ENCODE data around the gene SPRY2.

Gene SPRY2

DNA sequence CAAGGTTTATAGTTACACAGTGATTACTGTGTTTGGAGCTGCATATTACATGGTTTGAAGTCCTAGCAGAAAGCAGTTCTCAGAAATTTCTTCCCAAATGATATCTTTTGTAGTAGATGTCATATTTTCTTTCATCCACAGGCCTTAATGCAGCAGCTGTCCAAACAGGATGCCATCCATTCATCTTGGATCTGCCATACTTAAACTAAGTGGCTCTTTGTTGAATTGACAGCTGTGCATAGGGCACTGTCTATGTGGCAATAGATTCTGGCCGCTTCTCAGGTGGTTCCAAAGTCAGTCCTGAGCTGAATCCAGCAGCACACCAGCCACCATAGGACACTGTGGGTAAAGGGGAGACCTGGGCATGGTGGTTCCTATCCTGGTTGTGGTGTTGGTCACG lies 41.6 kb upstream of the SPRY2 start:
- DNase-seq (ENCODE audit: low read depth, low spot score): no peak
- TF ChIP-seq, protein P1, sequence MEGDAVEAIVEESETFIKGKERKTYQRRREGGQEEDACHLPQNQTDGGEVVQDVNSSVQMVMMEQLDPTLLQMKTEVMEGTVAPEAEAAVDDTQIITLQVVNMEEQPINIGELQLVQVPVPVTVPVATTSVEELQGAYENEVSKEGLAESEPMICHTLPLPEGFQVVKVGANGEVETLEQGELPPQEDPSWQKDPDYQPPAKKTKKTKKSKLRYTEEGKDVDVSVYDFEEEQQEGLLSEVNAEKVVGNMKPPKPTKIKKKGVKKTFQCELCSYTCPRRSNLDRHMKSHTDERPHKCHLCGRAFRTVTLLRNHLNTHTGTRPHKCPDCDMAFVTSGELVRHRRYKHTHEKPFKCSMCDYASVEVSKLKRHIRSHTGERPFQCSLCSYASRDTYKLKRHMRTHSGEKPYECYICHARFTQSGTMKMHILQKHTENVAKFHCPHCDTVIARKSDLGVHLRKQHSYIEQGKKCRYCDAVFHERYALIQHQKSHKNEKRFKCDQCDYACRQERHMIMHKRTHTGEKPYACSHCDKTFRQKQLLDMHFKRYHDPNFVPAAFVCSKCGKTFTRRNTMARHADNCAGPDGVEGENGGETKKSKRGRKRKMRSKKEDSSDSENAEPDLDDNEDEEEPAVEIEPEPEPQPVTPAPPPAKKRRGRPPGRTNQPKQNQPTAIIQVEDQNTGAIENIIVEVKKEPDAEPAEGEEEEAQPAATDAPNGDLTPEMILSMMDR (IDR thresholded peaks at IDR 0.05; ENCODE audit: low read depth, low read length): no peak
- in situ Hi-C loops (cut with HindIII; ENCODE audit: low sequenced_read_pairs): no loop called here
- no peak overlapping the region for H3K4me3 ChIP-seq (ENCODE audit: low read depth, low read length)

DNA sequence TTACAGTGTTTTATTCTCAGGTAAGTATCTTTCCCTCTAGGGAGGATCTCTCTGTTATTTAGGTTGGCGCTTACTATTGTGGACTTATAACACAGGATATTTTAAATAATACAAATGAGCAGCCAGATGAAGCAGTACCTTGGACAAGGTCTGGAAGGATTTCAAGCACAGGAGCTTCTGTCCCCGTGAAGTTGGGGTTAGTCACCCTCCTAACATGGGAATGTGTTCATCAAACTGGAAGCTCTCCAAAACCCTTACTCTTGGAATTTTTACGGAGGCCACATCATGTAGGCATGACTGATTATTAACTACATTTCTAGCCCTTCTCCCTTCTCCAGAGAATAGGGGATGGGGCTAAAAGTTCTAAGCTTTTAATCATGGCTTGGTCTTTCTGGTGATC lies 38.3 kb upstream of the SPRY2 start:
- H3K4me3 ChIP-seq (ENCODE audit: low read depth, low read length): no peak overlapping the region
- in situ Hi-C loops (cut with HindIII; ENCODE audit: low sequenced_read_pairs): no loop called here
- DNase-seq (ENCODE audit: low read depth, low spot score): peak; percentile 37
- TF ChIP-seq, protein P1 (IDR thresholded peaks at IDR 0.05; ENCODE audit: low read depth, low read length): no peak

DNA sequence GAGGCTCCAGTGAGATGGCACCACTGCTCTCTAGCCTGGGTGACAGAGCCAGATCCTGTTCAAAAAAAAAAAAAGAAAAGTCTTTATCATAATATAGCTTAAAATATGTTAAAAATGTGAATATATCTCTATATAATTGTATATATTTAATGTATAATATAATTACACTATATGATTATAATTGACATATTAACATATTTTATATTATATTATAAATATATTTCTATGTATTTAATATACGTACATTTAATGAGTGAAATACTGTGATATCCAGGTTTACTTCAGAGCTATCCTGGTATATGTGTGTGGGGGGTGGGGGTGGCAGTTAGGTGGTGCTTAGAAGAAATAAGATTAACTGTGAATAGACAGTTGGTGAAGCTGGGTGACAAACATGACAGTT lies 35.6 kb upstream of the SPRY2 start:
- TF ChIP-seq, protein P1 (IDR thresholded peaks at IDR 0.05; ENCODE audit: low read depth, low read length): no peak
- H3K4me3 ChIP-seq (ENCODE audit: low read depth, low read length): no peak overlapping the region
- DNase-seq (ENCODE audit: low read depth, low spot score): no peak
- in situ Hi-C loops (cut with HindIII; ENCODE audit: low sequenced_read_pairs): no loop called here

DNA sequence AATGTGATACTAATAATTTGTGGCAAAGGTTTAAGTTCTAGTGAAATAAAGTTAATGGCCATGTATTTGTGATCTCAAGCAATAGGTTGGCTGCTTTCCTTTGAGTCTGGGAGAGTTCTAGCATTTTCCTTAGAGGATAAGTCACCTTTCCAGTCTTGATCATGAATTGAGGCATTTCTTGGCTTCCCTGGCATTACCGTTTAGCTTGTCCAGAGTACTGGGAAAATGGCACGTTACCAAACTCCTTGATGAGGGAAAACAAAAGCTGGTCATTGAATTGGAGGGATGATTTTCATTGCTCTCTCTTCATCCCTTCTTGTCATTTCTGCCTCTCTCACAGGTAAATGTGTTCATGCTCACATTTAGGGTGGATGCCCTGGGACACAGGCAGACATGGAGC lies 34.0 kb upstream of the SPRY2 start:
- H3K4me3 ChIP-seq (ENCODE audit: low read depth, low read length): no peak overlapping the region
- in situ Hi-C loops (cut with HindIII; ENCODE audit: low sequenced_read_pairs): no loop called here
- TF ChIP-seq, protein P1 (IDR thresholded peaks at IDR 0.05; ENCODE audit: low read depth, low read length): no peak
- no peak for DNase-seq (ENCODE audit: low read depth, low spot score)

DNA sequence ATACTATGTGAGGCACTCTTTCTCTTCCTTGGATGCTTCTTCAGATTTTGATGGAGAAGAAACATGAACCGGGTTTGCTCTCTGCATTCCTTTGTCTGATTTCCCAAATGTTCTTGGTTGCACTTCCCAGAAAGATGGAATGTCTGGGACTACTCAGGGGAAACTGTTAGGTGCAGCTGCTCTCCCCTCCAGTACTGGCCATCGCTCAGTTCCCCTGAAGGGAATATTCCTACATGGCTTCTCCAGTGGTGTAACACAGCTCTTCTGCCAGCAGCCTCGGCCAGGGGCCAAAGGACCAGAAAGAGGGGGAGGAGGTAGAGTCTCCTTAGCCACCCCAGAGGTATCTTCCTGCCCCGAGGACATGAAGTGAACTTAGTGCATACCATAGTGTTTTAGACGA lies 33.5 kb upstream of the SPRY2 start:
- in situ Hi-C loops (cut with HindIII; ENCODE audit: low sequenced_read_pairs): no loop called here
- no peak for DNase-seq (ENCODE audit: low read depth, low spot score)
- TF ChIP-seq, protein P1 (IDR thresholded peaks at IDR 0.05; ENCODE audit: low read depth, low read length): no peak
- no peak overlapping the region for H3K4me3 ChIP-seq (ENCODE audit: low read depth, low read length)

DNA sequence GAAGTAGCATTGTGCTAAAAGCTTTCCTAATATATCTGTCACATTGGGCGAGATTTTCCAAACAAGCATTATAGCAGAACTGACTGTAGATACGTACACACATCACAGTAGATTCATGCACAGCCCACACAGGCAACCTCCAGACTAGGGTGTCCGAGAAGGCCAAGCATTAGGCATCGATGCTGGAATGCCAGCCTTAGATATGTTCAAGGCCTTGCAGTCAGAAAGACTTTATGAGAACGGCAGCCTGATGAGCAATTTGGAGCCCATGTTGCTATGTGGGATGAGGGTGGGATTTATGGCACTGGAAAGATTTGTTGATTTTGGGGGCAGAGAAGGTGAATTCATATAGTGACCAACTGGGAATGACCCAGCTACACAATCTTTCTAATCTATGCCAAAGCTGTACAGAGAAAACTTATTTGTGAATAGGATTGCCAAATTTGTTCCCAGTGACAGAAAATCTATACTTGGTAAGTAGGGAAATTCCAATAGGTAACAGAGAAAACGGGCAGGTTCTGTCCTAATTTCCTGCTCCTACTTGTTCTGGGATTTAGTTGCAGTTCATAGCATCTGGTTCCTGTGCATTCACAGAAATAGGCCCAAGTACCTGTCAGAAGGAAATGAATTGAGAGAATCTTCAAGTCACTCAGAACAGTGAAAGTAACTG lies 31.0 kb upstream of the SPRY2 start:
- TF ChIP-seq, protein P1 (IDR thresholded peaks at IDR 0.05; ENCODE audit: low read depth, low read length): no peak
- no peak for DNase-seq (ENCODE audit: low read depth, low spot score)
- in situ Hi-C loops (cut with HindIII; ENCODE audit: low sequenced_read_pairs): no loop called here
- no peak overlapping the region for H3K4me3 ChIP-seq (ENCODE audit: low read depth, low read length)
